ENCODE results near the gene FAAP100.

DNA sequence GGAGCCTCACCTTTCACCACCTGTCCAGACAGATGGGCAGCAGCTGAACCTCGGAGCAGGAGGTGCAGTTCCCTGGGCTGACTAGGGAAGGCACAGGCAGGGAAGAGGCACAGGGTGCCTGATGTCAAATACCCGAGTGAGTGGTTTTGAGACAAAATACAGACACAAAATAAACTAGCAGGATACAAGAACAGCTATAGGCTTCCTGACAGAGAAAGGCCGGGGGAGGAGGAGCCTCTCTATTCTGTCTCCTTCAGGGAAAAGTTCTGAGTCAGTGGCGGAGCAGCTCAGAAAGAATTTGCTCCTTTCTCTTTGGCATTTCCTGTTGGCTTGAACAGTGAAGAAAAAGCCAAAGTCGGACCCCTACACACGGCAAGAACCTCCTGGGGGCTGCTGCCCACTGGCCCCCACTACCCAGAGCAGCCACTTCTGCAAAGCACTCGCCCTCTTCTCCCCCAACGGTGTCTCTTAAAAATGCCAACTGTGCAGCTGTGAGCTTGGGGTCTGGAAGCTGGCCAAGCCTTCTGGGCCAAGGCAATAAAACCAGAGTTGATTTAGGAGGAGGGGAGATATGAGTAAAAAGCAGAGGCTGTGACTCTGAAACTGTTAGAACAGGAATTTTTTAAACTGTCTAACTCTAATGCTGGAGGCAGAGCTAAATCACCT is 14.4 kb upstream of the FAAP100 start:
- TF ChIP-seq, protein P1, sequence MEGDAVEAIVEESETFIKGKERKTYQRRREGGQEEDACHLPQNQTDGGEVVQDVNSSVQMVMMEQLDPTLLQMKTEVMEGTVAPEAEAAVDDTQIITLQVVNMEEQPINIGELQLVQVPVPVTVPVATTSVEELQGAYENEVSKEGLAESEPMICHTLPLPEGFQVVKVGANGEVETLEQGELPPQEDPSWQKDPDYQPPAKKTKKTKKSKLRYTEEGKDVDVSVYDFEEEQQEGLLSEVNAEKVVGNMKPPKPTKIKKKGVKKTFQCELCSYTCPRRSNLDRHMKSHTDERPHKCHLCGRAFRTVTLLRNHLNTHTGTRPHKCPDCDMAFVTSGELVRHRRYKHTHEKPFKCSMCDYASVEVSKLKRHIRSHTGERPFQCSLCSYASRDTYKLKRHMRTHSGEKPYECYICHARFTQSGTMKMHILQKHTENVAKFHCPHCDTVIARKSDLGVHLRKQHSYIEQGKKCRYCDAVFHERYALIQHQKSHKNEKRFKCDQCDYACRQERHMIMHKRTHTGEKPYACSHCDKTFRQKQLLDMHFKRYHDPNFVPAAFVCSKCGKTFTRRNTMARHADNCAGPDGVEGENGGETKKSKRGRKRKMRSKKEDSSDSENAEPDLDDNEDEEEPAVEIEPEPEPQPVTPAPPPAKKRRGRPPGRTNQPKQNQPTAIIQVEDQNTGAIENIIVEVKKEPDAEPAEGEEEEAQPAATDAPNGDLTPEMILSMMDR (conservative IDR thresholded peaks at IDR 0.05; ENCODE audit: low read length): no peak
- TF ChIP-seq EZH2phosphoT487 (IDR thresholded peaks at IDR 0.05; ENCODE audit: borderline replicate concordance): no peak

All from Loucy (cell line).